Neural cell (in vitro differentiated cells): ENCODE data around the gene MRPS12.

Source experiments
- EZH2 ChIP-seq: fragments of 200-600, 300-800 bp; shearing (Covaris generic), sonication (generic); IDR thresholded peaks from 2 replicates; pipeline ENCODE4 v1.6.1; 2014; ENCODE audit warnings: antibody characterized with exemption, low read length, borderline replicate concordance, mild to moderate bottlenecking; ENCODE audit not compliant: insufficient read depth, poor library complexity, severe bottlenecking
- POLR2AphosphoS5 ChIP-seq: IDR thresholded peaks from 2 replicates; pipeline ENCODE4 v1.6.1; 2012
- TAF1 ChIP-seq: IDR thresholded peaks from 2 replicates; pipeline ENCODE4 v1.6.1; 2012; ENCODE audit warnings: low read depth
- TF ChIP-seq, protein P1 (sequence below): fragments of 450-650 bp; IDR thresholded peaks from 2 replicates; pipeline ENCODE4 v1.5.1; 2014; ENCODE audit warnings: antibody characterized with exemption, mild to moderate bottlenecking, moderate library complexity; ENCODE audit not compliant: poor library complexity, severe bottlenecking
- TF ChIP-seq, protein P2 (sequence below): IDR thresholded peaks from 2 replicates; pipeline ENCODE4 v1.6.1; 2012; ENCODE audit warnings: borderline replicate concordance

DNA sequence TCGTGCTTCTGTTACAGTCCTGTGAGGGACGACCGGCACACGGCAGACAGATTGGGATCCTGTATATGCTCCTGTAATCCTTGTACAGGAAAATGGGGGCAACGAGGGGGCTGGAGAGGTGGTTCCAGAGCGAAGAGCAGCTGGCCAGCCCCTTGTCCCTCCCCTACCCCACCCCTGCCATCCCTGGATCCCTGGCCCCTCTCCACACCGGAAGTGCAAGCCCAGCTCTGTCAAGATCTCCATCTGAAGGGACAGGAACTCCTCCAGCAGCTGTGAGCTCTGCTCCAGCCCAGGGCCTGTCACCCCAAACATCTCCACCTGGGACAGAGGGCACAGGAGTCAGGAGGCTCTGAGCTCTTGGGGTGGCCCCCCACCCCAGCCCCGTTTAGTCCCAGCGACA is 13.2 kb upstream of the MRPS12 start:
- TF ChIP-seq, protein P1, sequence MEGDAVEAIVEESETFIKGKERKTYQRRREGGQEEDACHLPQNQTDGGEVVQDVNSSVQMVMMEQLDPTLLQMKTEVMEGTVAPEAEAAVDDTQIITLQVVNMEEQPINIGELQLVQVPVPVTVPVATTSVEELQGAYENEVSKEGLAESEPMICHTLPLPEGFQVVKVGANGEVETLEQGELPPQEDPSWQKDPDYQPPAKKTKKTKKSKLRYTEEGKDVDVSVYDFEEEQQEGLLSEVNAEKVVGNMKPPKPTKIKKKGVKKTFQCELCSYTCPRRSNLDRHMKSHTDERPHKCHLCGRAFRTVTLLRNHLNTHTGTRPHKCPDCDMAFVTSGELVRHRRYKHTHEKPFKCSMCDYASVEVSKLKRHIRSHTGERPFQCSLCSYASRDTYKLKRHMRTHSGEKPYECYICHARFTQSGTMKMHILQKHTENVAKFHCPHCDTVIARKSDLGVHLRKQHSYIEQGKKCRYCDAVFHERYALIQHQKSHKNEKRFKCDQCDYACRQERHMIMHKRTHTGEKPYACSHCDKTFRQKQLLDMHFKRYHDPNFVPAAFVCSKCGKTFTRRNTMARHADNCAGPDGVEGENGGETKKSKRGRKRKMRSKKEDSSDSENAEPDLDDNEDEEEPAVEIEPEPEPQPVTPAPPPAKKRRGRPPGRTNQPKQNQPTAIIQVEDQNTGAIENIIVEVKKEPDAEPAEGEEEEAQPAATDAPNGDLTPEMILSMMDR: no peak
- TF ChIP-seq, protein P2, sequence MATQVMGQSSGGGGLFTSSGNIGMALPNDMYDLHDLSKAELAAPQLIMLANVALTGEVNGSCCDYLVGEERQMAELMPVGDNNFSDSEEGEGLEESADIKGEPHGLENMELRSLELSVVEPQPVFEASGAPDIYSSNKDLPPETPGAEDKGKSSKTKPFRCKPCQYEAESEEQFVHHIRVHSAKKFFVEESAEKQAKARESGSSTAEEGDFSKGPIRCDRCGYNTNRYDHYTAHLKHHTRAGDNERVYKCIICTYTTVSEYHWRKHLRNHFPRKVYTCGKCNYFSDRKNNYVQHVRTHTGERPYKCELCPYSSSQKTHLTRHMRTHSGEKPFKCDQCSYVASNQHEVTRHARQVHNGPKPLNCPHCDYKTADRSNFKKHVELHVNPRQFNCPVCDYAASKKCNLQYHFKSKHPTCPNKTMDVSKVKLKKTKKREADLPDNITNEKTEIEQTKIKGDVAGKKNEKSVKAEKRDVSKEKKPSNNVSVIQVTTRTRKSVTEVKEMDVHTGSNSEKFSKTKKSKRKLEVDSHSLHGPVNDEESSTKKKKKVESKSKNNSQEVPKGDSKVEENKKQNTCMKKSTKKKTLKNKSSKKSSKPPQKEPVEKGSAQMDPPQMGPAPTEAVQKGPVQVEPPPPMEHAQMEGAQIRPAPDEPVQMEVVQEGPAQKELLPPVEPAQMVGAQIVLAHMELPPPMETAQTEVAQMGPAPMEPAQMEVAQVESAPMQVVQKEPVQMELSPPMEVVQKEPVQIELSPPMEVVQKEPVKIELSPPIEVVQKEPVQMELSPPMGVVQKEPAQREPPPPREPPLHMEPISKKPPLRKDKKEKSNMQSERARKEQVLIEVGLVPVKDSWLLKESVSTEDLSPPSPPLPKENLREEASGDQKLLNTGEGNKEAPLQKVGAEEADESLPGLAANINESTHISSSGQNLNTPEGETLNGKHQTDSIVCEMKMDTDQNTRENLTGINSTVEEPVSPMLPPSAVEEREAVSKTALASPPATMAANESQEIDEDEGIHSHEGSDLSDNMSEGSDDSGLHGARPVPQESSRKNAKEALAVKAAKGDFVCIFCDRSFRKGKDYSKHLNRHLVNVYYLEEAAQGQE: no peak
- TF ChIP-seq POLR2AphosphoS5: no peak
- TF ChIP-seq TAF1: no peak
- TF ChIP-seq EZH2: no peak
